Activated naive CD4-positive, alpha-beta T cell treated with anti-CD3 and anti-CD28 coated beads, Interleukin-2, amount 50 U/mL, for 24 hours (primary cell): ENCODE data around the gene SORCS2.

Experiments used
- H3K27ac Mint-ChIP-seq: one replicate; pipeline ENCODE4 v1.8.0; 2021; ENCODE audit warnings: mild to moderate bottlenecking, mixed read lengths
- H3K27me3 Mint-ChIP-seq: one replicate; pipeline ENCODE4 v1.8.0; 2021; ENCODE audit warnings: mixed read lengths
- H3K36me3 Mint-ChIP-seq: one replicate; pipeline ENCODE4 v1.8.0; 2021; ENCODE audit warnings: mixed read lengths
- H3K4me1 Mint-ChIP-seq: one replicate; pipeline ENCODE4 v1.8.0; 2021; ENCODE audit warnings: mixed read lengths
- H3K4me3 Mint-ChIP-seq: one replicate; pipeline ENCODE4 v1.8.0; 2021; ENCODE audit warnings: mild to moderate bottlenecking, mixed read lengths
- H3K9me3 Mint-ChIP-seq: one replicate; pipeline ENCODE4 v1.8.0; 2021; ENCODE audit warnings: mixed read lengths

Gene SORCS2

DNA sequence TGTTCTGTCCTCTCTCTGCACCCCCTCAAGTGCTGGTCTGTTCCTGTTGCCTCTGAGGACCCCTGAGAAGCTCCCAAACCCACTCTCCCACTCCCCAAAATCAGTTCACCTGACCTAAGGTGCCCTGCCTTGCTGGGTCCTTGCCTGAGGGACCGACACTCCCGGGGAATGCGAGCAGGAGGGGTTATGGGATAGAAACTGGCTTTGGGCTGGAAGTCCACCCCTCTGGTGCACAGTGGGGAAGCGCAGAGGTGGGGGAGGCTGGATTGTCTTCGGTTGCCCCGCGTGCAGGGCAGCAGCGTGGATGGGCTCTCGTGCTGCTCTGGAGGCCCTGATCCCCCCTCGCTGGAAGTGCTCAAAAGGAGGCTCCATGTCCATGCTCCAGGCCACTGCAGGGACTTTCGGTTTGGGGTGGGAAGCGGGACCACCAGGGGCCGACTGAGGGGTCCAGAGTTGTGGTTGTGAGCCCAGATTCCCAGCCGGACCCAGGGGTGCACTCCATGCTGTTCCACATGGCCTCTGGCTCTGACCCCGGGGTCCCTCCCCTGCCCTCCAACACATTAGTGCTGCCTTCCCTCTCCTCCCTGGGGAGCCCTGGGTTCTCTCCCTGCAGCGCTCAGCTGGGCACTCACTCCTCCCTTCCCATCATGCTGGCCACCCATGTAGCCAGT, 7.6 kb downstream of the SORCS2 start:
- Mint-ChIP-seq H3K4me3 (no peak overlapping the region), H3K27me3 (peaks cover 15% of the 10 kb centered on the region), H3K4me1 (no peaks in the 10 kb centered on the region), H3K36me3 (no peaks in the 10 kb centered on the region), H3K9me3 (no peaks in the 10 kb centered on the region), H3K27ac (no peak overlapping the region)

DNA sequence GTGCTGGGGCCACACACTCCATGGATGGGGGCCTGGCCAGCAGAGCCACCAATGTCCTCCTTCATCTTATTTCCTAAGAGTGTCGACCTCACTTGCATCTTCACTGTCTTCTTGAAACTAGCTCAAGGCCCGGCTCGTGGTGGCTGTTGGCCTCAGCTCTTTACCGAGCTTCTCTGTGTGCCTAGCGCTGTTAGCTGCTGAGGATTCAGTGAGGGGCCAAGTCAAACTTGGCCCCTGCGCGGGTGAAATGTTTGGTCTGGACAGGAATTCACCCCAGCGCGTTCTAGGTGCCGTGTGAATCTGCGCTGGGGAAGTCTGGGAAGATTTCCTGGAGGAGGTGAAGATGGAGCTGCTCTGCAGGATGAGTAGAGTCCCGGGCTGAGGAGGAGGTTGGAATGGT, 8.5 kb downstream of the SORCS2 start:
- Mint-ChIP-seq H3K27ac (no peak overlapping the region), H3K4me3 (no peak overlapping the region), H3K4me1 (no peaks in the 10 kb centered on the region), H3K9me3 (no peaks in the 10 kb centered on the region), H3K36me3 (no peaks in the 10 kb centered on the region), H3K27me3 (peaks cover 16% of the 10 kb centered on the region)

DNA sequence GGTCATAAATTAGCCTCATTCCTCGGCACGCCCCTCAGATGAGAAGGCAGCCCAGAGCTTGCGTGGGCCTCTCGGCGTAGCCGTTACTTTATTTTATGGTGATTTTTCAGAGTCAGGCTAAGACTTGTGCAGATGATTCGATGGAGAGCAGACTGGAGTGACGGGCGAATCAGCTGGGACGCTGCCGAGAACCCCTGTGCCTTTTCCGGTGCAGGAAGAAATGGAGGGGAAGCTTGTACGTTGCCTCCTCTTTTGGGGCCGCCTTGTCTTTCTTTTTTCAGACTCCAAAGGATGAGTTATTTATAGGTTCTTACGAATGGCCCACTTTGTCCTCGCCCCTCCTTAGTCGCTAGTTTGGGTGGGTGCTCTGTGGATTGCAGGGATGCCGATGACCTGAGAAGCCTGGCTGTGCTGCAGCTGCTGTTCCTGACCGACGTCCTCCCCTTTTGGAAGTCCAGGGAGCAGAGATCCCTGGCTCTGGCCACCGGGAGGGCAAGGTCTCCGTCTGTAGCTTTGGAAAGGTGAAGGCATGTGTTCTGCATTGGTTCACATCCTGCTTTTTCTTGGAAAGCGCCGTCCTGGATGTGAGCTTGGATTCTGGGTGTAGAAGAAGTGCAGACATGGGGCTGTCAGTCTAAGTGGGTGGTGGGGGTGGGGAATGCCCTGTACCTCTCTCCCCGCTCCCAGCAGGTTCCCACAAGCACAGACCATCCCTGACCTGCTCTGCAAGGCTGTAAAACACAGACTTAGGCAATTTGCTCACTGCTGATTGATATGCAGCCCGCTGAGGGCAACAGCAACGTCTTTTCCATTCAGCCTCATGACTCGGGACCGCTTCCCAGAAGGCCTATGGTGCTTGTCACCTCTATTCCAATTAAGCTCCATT, 9.3 kb downstream of the SORCS2 start:
- H3K9me3 Mint-ChIP-seq: no peaks in the 10 kb centered on the region
- no peaks in the 10 kb centered on the region for H3K36me3 Mint-ChIP-seq
- H3K4me3 Mint-ChIP-seq: no peak overlapping the region
- H3K27ac Mint-ChIP-seq: no peak overlapping the region
- peaks cover 16% of the 10 kb centered on the region for H3K27me3 Mint-ChIP-seq
- H3K4me1 Mint-ChIP-seq: no peaks in the 10 kb centered on the region

DNA sequence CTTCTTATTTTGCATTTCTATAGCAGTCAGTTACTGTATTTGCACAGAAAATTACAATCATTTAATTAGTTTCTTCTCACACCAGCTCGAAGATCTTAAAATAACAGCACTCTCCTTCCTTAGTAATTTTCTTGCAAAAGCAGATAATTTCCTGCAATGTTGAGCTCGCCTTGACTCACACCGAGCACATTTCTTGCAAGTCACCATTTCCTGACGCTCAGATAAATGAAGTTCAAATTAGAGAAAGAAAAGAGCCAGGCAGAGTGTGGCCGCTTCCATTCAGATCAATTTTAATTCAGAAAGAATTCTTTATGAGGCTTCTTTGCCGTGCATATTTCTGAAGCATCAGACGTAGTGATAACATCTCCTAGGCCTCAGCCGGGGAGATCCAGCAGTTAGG, 10.1 kb downstream of the SORCS2 start:
- Mint-ChIP-seq H3K4me1 (no peaks in the 10 kb centered on the region), H3K27me3 (peaks cover 12% of the 10 kb centered on the region)

DNA sequence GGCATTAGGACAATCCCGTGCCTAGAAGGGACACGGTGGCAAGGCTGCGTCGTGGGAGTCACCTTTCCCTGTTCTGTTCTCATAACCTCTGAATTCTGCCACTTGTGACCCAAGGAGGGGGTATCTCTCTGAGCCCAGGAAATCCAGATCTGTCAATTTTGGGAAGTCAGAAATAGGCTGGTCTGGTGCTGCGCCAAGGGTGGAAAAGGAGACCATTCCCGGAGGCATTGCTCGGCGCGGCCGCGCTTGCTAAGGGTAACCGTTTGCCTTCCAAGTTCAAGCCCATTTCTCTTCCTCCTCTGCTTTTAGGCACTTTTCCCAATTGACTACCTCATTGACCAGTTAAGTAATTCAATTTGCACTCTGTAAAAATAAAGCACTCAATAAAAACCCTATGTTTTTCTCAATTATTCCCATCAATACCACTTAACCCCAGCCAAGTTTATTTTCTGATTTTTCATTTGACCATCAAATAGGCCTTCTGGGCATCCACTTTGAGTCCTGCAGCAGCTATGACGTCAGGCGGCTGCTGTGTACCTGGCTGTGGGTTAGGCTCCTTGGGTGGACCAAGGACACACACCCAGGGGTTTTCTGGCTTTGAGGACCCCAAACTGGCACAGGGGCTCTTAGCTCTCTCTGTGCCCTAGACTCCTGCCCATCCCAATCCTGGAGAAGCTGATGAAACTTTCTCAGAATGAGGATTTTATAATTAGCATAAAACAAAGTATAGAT, 12.5 kb downstream of the SORCS2 start:
- Mint-ChIP-seq H3K4me1 (no peaks in the 10 kb centered on the region), H3K9me3 (no peaks in the 10 kb centered on the region), H3K4me3 (no peak overlapping the region), H3K36me3 (no peaks in the 10 kb centered on the region), H3K27ac (no peak overlapping the region), H3K27me3 (peaks cover 13% of the 10 kb centered on the region)

More for the DNA sequence above, 10.1 kb downstream of the SORCS2 start:
- Mint-ChIP-seq H3K9me3 (no peaks in the 10 kb centered on the region), H3K27ac (no peak overlapping the region), H3K4me3 (no peak overlapping the region), H3K36me3 (no peaks in the 10 kb centered on the region)

DNA sequence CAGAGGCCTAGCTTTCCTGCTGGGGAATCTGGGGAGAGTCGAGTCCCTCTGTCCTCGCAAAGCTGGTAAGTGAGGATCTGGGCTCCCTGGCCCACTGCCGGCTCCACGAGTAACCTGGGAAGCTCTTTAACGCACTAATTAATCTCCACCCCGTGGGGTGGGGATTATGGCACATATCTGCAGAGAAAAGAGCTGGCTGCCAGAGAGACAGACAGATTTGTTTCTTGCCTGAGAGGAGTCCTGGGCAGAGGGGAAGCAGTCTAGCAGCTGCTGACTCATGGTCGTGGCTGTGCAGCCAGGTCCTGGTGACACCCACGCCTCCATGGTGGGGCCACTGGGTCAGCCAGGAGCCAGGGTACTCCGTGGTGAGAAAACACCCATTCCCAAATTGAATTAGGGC, 14.0 kb downstream of the SORCS2 start:
- no peak overlapping the region for H3K4me3 Mint-ChIP-seq
- H3K36me3 Mint-ChIP-seq: no peaks in the 10 kb centered on the region
- H3K4me1 Mint-ChIP-seq: no peaks in the 10 kb centered on the region
- peaks cover 11% of the 10 kb centered on the region for H3K27me3 Mint-ChIP-seq
- no peaks in the 10 kb centered on the region for H3K9me3 Mint-ChIP-seq
- no peak overlapping the region for H3K27ac Mint-ChIP-seq

DNA sequence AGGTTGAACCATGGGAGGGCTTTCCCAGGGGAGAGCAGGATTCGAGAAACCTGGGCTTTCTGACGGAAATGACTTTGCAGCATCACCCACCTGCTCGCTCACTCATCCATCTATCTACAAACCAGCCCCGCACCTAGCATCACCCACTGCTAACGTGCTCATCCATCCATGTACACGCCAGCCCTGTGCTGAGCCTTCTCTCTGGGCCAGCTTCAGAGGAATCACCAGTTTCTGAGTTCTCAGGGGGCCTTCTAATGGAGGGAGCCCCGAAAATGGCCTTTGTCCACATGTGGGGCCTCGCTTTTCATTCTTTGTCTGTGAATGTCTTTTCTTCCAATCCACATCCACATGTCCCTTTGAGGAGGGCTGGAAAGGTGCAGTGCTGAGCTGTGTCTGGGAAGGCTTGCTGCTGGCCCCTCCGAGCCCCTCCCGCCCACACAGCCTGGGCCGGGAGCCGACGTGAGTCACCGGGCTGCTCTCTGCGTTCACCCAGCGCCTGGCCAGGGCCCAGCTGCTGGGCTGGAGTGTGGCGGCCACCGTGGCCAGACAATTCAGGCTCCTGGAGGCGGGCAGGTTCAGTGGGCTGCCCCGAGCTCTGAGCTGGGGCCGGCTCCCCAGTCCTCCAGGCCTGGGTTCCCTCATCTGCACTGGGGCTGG, 14.7 kb downstream of the SORCS2 start:
- no peaks in the 10 kb centered on the region for H3K4me1 Mint-ChIP-seq
- H3K4me3 Mint-ChIP-seq: no peak overlapping the region
- H3K9me3 Mint-ChIP-seq: no peaks in the 10 kb centered on the region
- H3K27ac Mint-ChIP-seq: no peak overlapping the region
- H3K27me3 Mint-ChIP-seq: peaks cover 8% of the 10 kb centered on the region
- H3K36me3 Mint-ChIP-seq: no peaks in the 10 kb centered on the region

DNA sequence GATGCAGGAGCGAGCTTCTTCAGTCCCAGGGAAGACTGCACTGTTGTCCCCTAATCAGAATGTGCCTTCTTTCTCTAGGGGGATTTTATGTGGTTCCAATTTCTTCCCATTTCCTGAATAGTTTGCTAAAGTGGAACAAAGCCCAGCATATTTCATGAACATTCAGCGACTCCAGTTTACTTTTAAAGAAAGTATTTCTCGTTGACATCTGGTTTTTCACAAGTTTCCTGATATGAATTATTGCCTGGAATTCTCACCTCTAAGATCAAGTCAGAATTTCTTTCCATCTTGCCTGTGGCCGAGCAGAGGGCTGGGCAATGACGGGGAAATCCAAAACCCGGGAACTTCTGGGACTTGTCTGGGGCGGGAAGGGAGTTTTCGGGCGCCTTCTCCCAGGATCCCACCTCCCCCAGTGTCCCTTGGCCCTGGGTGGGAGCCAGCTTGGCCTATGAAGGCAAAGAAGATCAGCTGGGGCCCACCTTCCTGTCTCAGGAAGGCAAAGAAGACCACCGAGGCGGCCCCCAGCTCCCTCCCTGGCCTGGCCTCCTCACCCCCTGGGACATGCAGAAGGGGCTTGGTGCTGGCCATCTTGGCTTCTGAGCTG, 15.4 kb downstream of the SORCS2 start:
- no peak overlapping the region for H3K27ac Mint-ChIP-seq
- no peaks in the 10 kb centered on the region for H3K36me3 Mint-ChIP-seq
- H3K4me1 Mint-ChIP-seq: no peaks in the 10 kb centered on the region
- peaks cover 8% of the 10 kb centered on the region for H3K27me3 Mint-ChIP-seq
- H3K4me3 Mint-ChIP-seq: no peak overlapping the region
- no peaks in the 10 kb centered on the region for H3K9me3 Mint-ChIP-seq

DNA sequence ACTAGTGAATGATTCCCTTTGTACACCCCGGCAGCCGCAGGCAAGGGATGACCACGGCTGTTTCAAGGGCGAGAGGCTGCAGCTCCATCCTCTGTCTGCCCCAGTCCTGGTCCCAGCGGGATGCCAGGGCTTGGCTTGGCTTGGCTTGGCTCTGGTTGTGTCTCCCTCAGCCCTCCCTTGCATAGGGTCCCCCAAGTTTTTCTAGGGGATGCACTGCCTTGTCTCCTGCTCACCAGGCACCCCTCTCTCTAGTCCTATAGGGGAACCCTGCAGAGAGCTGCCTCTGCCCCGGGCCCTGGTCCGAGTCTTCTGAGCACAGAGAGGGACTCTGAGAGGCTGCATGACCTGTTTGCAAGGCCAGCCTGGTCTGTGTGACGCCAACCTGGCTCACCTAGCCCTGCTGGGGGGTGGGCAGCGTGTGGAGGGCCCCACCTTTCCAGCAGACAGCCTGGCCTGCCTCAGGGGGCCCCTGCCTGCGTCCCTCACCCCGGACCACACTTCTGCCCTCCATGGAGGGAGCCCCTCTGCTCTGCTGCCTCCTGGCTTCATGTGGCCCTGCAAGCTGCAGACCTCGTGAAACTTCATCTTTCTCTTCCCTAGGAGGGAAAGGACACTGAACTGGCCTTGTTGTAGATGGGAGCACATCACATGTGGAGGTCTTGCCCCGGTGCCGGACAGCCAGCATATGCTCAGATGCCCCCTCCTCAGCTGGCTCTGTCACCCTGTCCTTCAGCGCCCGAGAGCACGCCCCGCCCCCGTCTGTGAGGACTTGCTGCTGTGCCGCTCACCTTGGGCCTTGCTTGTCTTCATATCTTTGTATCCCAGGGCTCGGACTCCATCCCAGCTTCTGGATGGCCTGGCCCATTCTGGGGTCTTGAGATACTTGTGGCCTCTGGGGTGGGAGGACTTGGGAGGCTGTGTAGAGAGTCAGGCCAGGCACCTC, 16.4 kb downstream of the SORCS2 start:
- Mint-ChIP-seq H3K36me3 (no peaks in the 10 kb centered on the region), H3K27ac (no peak overlapping the region), H3K9me3 (no peaks in the 10 kb centered on the region), H3K27me3 (peaks cover 8% of the 10 kb centered on the region), H3K4me3 (no peak overlapping the region), H3K4me1 (no peaks in the 10 kb centered on the region)

DNA sequence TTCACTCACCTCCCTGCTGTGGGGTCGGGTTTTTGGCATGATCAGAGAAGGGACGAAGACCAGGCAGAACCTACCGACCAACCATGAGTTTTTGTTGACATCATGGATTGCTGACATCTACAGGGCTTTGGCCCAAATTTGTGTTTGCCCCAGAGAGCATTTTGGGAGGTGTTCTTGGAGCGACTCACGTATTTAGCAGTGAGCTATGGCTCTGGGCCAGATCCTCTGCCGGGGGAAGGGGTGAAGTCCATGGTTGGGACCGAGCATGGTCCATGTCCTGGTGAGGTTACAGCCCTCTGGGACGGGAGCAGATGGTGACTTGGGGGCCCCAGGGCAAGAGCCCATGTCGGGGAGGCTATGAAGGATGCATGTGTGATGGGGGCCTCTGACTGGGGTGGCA, 17.4 kb downstream of the SORCS2 start:
- H3K27me3 Mint-ChIP-seq: peaks cover 8% of the 10 kb centered on the region
- H3K4me1 Mint-ChIP-seq: no peaks in the 10 kb centered on the region
- H3K27ac Mint-ChIP-seq: no peak overlapping the region
- H3K36me3 Mint-ChIP-seq: no peaks in the 10 kb centered on the region
- H3K9me3 Mint-ChIP-seq: no peaks in the 10 kb centered on the region
- no peak overlapping the region for H3K4me3 Mint-ChIP-seq

DNA sequence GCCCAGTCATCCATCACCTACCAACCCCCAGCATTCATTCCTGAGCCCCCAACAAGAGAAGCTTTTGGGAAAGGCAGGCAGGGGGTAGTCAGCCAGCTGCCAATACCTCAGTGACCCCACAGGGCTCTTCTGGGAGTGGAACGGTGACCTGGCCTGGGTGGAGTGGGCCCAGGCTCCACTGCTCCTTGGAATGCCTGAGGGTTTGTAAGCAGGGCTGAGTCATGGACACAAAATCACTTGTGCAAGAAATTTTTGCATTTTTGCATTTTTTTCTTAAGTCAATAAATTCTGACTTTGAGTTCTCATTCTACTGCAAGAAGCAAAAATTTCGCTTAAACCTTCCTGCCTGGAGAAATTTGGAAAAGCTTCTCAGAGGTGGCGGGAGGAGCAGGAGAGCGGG, 18.5 kb downstream of the SORCS2 start:
- H3K4me1 Mint-ChIP-seq: no peaks in the 10 kb centered on the region
- H3K27me3 Mint-ChIP-seq: peaks cover 6% of the 10 kb centered on the region
- H3K4me3 Mint-ChIP-seq: no peak overlapping the region
- H3K9me3 Mint-ChIP-seq: no peaks in the 10 kb centered on the region
- H3K36me3 Mint-ChIP-seq: no peaks in the 10 kb centered on the region
- H3K27ac Mint-ChIP-seq: no peak overlapping the region

DNA sequence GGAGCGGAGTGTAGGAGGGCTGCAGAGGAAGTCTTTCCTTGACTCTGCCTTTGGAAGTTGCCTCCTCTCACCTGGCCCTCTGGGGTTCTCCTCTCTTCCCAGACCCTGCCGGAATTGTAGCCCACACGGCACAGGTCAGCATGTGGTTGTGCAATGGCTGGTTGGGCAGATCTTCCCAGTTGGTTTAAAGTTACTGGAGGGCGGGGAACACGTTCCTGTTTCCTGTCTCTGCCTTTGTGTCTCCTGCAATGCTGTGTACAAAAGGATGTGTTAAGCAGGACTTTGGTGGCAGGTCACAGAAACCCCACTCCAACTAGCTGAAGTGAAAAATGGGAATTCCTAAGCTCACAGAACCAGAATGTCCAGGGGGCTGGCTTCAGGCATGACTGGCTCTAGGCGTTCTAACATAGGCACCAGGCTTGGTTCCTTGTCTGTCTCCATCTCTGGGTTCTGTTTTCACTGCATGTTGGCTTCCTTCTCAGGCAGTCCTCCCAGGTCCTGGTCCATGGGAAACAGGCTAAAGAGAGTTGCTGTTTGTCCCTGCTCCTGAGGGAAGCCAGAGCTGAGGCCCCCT, 19.9 kb downstream of the SORCS2 start:
- no peaks in the 10 kb centered on the region for H3K4me1 Mint-ChIP-seq
- no peak overlapping the region for H3K4me3 Mint-ChIP-seq
- no peak overlapping the region for H3K27ac Mint-ChIP-seq
- H3K9me3 Mint-ChIP-seq: no peaks in the 10 kb centered on the region
- no peaks in the 10 kb centered on the region for H3K36me3 Mint-ChIP-seq
- H3K27me3 Mint-ChIP-seq: peaks cover 4% of the 10 kb centered on the region

DNA sequence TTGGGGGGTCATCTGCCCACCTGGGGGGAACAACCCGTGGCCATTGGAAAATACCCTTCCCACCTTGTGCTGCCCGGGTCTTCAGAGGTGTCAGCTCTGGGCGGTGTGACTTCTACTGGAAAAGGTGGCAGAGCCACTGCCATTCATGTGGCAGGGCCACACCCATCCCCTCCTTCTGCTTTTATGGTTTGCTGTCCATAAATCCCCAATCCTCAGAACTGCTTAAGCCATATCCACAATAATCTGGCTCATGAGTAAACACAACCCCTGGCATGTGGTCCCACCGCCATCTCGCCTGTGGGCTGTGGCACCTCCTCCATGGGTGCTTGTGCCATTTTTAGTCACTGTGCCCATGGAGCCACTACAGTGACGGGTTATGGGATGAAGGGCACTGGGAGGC, 20.6 kb downstream of the SORCS2 start:
- Mint-ChIP-seq H3K4me1 (no peaks in the 10 kb centered on the region), H3K9me3 (no peaks in the 10 kb centered on the region), H3K27ac (no peak overlapping the region), H3K4me3 (no peak overlapping the region), H3K27me3 (peaks cover 3% of the 10 kb centered on the region), H3K36me3 (no peaks in the 10 kb centered on the region)

DNA sequence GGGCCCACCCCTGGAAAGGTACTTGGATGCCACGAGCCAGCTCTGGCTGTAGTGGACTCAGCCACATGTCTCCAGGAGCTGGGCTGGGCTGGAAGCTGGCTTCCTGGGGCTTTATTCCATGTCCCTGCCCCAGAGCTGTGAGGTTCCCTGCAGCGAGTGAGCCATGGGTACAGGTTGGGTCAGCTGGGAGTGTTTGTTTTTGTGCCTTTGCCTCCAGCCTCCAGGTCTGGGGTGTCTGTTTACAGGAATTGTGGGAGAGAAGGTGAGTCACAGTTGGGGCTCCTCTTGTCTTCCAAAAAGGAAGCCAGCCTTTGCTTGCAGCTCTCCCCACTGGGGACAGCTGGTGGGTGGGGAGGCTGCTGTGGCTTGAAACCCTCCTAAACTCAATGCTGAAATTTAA, 21.5 kb downstream of the SORCS2 start:
- Mint-ChIP-seq H3K27me3 (peaks cover 3% of the 10 kb centered on the region), H3K4me3 (no peak overlapping the region)

More for the DNA sequence above, 21.5 kb downstream of the SORCS2 start:
- Mint-ChIP-seq H3K9me3 (no peaks in the 10 kb centered on the region), H3K4me1 (no peaks in the 10 kb centered on the region), H3K36me3 (no peaks in the 10 kb centered on the region), H3K27ac (no peak overlapping the region)
